Measurements from ENCODE around the gene AKAP4.

DNA sequence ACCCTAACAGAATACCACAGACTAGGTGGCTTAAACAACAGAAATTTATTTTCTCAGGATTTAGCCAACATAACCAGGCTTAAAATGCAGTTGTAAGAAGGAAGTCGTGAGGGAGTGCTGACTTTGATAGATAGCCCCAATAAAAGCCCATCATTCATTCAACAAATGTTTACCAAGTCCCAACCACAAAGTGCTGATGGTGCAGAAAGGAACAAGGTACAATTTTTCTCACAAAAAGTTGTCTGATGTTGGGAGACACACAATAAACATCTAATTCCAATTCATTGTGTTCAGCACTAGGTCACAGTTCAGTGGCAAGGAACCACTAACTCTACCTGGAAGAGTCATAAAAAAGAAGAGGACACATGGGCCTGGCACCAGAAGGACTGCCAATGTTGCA lies 42.2 kb downstream of the AKAP4 start:
- TF ChIP-seq GPN1 (CRISPR knock-in tag; IDR thresholded peaks at IDR 0.05; ENCODE audit: borderline replicate concordance) (no peak), RNF2 (conservative IDR thresholded peaks at IDR 0.05; ENCODE audit: low read depth) (no peak), SKI (IDR thresholded peaks at IDR 0.05; ENCODE audit: partially characterized antibody) (no peak), ZBTB21 (CRISPR knock-in tag; IDR thresholded peaks at IDR 0.05) (no peak), ZBTB7A (CRISPR knock-in tag; IDR thresholded peaks at IDR 0.05) (no peak), ZNF615 (CRISPR knock-in tag; IDR thresholded peaks at IDR 0.05; ENCODE audit: borderline replicate concordance) (no peak), NFIB (CRISPR knock-in tag; IDR thresholded peaks at IDR 0.05; ENCODE audit: borderline replicate concordance) (no peak)
- TF ChIP-seq, protein P1, sequence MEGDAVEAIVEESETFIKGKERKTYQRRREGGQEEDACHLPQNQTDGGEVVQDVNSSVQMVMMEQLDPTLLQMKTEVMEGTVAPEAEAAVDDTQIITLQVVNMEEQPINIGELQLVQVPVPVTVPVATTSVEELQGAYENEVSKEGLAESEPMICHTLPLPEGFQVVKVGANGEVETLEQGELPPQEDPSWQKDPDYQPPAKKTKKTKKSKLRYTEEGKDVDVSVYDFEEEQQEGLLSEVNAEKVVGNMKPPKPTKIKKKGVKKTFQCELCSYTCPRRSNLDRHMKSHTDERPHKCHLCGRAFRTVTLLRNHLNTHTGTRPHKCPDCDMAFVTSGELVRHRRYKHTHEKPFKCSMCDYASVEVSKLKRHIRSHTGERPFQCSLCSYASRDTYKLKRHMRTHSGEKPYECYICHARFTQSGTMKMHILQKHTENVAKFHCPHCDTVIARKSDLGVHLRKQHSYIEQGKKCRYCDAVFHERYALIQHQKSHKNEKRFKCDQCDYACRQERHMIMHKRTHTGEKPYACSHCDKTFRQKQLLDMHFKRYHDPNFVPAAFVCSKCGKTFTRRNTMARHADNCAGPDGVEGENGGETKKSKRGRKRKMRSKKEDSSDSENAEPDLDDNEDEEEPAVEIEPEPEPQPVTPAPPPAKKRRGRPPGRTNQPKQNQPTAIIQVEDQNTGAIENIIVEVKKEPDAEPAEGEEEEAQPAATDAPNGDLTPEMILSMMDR (CRISPR knock-in tag; IDR thresholded peaks at IDR 0.05), result no peak
- TF ChIP-seq, protein P2, sequence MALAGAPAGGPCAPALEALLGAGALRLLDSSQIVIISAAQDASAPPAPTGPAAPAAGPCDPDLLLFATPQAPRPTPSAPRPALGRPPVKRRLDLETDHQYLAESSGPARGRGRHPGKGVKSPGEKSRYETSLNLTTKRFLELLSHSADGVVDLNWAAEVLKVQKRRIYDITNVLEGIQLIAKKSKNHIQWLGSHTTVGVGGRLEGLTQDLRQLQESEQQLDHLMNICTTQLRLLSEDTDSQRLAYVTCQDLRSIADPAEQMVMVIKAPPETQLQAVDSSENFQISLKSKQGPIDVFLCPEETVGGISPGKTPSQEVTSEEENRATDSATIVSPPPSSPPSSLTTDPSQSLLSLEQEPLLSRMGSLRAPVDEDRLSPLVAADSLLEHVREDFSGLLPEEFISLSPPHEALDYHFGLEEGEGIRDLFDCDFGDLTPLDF (CRISPR knock-in tag; IDR thresholded peaks at IDR 0.05), result no peak
- TF ChIP-seq, protein P3, sequence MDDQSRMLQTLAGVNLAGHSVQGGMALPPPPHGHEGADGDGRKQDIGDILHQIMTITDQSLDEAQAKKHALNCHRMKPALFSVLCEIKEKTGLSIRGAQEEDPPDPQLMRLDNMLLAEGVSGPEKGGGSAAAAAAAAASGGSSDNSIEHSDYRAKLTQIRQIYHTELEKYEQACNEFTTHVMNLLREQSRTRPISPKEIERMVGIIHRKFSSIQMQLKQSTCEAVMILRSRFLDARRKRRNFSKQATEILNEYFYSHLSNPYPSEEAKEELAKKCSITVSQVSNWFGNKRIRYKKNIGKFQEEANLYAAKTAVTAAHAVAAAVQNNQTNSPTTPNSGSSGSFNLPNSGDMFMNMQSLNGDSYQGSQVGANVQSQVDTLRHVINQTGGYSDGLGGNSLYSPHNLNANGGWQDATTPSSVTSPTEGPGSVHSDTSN (CRISPR knock-in tag; IDR thresholded peaks at IDR 0.05; ENCODE audit: borderline replicate concordance), result no peak
